ENCODE results near the gene EHD1. TPM values are rescaled to one million over a fixed set of nuclear protein-coding genes. Genes with fewer than 3 reads are reported as not detected.

EHD1 gene
- total RNA-seq, 6 donors from 2014 or later: 43.0 to 167 (median 103) TPM

DNA sequence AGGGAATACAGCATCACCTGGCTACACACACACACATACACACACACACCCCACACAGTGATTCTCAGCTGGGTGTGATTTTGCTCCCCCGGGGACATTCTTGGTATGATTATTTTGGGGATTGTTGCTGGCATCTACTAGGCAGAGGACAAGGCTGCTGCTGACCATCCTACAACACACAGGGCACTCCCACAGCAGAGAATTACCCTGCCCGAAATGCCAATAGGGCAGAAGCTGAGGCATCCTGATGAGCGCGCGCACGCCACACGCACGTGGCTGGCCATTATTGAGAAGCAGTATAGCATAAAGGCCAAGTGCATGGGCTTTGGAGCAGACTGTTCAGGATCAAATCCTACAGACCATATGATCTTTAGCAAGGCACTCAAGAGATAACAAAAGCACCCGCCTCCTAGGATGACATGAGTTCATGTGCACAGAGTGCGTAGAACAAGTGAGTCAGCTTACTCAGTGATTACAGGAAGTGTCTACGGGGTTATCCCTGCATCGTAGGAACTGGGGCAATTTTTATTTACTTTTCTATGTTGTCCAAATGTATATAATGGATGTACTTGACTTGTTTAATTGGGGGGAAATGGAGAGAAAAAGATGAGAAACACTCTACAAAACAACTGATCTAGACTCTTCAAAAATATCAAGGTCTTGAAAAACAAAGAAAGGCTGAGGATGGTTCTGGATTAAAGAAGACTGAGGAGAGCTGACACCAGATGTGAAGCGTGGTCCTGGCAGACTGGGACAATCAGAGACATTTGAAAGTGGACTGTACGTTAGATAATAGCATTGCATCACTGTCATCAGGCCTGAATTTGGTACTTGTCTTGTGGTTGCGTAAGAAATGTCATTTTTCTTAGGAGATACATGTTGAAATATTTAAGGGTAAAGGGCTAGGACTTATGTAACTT is 7.2 kb upstream of the EHD1 start:
- Histone ChIP-seq H3K4me3 (no peak overlapping the region), H3K27ac (peak overlapping the region; percentile 17 to 74 (median 64)), H3K36me3 (no peaks in the 10 kb centered on the region), H3K9me3 (no peaks in the 10 kb centered on the region), H3K27me3 (no peaks in the 10 kb centered on the region), H3K4me1 (peaks cover 16 to 29% (median 28%) of the 10 kb centered on the region in 4 donors)
- peak in 1 of 2 donors; percentile 72 for DNase-seq
- peak in 1 of 4 donors; percentile 77 for TF ChIP-seq EP300 (IDR thresholded peaks at IDR 0.05)
- TF ChIP-seq POLR2AphosphoS5 (IDR thresholded peaks at IDR 0.05): peak in 1 of 2 donors; percentile 87
- no peak for TF ChIP-seq POLR2A (IDR thresholded peaks at IDR 0.05)
- TF ChIP-seq CTCF (IDR thresholded peaks at IDR 0.05): no peak
- peak; percentile 40 to 58 for ATAC-seq (ENCODE audit: low FRiP score in 2 of 2)
- WGBS, 2 donors: 65 to 66% methylated on average over 14 to 15 of the region's 15 CpGs

DNA sequence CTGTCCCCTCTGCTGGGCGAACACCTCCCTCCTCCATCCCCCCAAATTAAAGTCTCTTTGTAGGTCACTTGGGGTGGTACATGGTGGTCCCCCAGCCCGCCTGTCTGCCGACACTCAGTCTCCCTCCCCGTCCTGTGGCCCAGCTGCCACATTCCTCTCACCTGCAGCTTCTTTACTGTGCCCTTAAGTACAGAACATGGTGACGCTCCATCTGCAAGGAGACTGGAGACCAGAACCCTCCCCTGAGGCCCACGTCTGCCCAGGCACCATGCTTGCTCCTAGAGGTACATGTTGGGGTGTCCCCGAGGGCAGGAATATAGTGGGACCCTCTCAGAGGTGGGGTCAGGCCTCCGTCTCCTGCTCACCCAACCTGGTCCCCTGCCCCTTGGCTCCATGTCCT is 5.6 kb upstream of the EHD1 start:
- WGBS, 2 donors: 96 to 100% methylated on average over 5 to 8 of the region's 8 CpGs
- ATAC-seq (ENCODE audit: low FRiP score in 2 of 2): no peak
- TF ChIP-seq POLR2AphosphoS5 (IDR thresholded peaks at IDR 0.05) (no peak), EP300 (IDR thresholded peaks at IDR 0.05) (no peak), CTCF (IDR thresholded peaks at IDR 0.05) (no peak), POLR2A (IDR thresholded peaks at IDR 0.05) (no peak)
- Histone ChIP-seq H3K9me3 (no peaks in the 10 kb centered on the region), H3K36me3 (no peaks in the 10 kb centered on the region), H3K4me3 (no peak overlapping the region), H3K4me1 (peaks cover 32 to 44% (median 43%) of the 10 kb centered on the region in 4 donors), H3K27ac (no peak overlapping the region), H3K27me3 (no peaks in the 10 kb centered on the region)
- peak in 1 of 2 donors; percentile 16 for DNase-seq

DNA sequence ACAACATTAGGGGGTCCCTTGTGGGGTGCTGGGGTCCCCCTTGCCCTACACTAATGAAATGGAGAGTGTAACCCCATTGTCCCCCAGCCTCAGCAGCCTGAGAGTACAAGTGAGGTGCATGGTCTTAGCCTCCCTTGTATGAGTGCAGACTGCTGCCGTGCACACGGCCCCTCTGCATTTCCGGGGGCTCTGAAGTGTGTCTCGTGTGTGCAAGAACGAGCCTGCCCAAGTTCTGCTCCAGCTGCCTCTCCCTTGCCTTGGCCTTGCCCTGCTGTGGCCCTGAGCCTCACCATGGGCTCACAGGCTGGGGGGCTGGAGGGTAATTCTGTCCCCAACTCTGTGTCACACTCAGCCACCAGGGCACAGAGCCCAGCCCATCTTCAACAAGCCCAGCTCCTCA is 5.2 kb upstream of the EHD1 start:
- TF ChIP-seq CTCF (IDR thresholded peaks at IDR 0.05) (no peak), EP300 (IDR thresholded peaks at IDR 0.05) (no peak), POLR2AphosphoS5 (IDR thresholded peaks at IDR 0.05) (no peak), POLR2A (IDR thresholded peaks at IDR 0.05) (no peak)
- Histone ChIP-seq H3K27me3 (no peaks in the 10 kb centered on the region), H3K4me3 (no peak overlapping the region), H3K27ac (no peak overlapping the region), H3K9me3 (no peaks in the 10 kb centered on the region), H3K36me3 (no peaks in the 10 kb centered on the region), H3K4me1 (peaks cover 32 to 46% (median 43%) of the 10 kb centered on the region in 4 donors)
- no peak for ATAC-seq (ENCODE audit: low FRiP score in 2 of 2)
- DNase-seq: peak in 1 of 2 donors; percentile 16
- 86 to 100% methylated on average over 2 to 5 of the region's 5 CpGs for WGBS, 2 donors

DNA sequence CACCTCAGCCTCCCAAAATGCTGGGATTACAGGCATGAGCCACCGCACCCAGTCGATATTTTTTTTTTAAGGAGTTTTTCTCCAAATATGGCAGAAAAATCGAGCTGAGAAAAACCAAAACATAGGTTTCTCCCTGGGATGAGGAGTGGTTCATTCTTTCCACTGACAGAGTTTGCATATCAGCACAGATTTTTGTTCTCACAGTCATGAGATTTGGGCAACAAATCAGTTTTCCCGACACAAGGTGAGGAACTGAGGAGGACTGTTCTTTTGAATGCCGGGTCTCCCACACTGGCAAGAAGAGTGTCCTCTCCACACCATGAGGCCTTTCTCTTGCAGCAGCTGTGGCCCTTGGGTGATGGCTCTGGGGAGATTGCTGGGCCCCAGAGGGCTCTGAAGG is 3.8 kb upstream of the EHD1 start:
- Histone ChIP-seq H3K27me3 (no peaks in the 10 kb centered on the region), H3K36me3 (no peaks in the 10 kb centered on the region), H3K27ac (peak overlapping the region in 1 of 4 donors; percentile 10), H3K4me3 (no peak overlapping the region), H3K4me1 (peaks cover 24 to 38% (median 34%) of the 10 kb centered on the region in 4 donors), H3K9me3 (no peaks in the 10 kb centered on the region)
- TF ChIP-seq EP300 (IDR thresholded peaks at IDR 0.05) (no peak), POLR2AphosphoS5 (IDR thresholded peaks at IDR 0.05) (no peak), POLR2A (IDR thresholded peaks at IDR 0.05) (no peak), CTCF (IDR thresholded peaks at IDR 0.05) (no peak)
- DNase-seq (no peak), ATAC-seq (ENCODE audit: low FRiP score in 2 of 2) (no peak)
- 85 to 92% methylated on average over 5 of the region's 5 CpGs for WGBS, 2 donors

Data from upper lobe of left lung (tissue), 6 donors.